ENCODE measurements around the gene UNC80.

UNC80 gene

DNA sequence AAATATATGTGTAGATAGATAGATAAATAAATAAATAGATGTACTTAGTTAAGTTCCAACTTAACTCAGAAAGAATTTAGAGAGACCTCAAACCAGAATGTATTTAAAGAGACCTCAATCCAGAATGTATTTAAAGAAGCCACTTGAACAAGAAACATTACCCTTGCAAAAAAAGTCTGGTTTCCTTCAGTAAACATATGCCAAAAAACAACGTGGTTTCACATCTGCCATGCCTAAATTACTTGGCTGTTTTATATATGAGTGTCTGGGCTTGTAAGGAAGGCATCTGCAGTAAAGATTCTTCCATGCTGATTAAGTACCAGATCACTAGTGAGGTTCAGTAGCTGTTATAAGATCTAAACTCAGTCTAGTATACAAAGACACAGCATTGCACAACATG lies 201.7 kb downstream of the UNC80 start:
- DNase-seq = no peak

DNA sequence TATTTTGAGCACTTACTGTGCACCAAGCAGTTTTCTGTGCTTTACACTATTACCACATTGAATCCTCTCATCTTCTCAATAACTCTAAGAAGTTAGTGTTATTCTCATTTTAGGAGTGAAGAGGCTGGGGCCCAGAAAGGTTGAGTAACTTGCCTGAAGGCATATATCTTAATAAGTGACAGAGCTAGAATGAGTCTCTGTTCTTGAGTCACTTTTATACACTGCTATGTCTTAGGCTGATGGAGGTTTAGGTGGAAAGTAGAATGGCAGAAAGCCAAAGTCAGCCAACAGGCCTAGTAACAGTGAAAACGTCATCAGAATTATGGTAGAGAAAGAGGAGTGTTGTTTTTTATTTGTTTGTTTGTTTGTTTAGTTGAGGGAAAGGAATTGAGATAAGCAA lies 202.9 kb downstream of the UNC80 start:
- DNase-seq = no peak

- DNase-seq = no peak
These were observed 205.2 kb downstream of the UNC80 start for GRCh38 chr2:209976698-209977385.

GRCh38 chr2:209977386-209978239 lies 206.0 kb downstream of the UNC80 start:
- no peak for DNase-seq

DNA sequence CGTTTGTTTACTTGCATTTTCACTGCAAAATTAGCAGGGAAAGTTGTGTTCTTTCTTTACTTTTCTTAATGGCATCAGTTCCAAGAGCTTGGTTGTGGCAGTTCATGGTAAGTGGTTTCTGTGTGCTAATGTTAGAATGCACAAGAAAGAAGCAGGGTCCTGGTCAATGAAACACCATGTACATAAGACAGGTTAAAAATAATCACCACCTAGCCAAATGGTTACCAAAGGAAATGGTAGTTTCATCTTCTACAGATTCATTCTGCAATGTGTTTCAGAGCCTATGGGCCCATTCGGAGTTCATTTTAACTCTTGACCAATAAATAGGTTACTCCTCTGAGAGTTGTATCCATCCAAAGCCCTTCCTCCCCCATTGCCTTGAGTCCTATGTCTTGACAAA lies 212.7 kb downstream of the UNC80 start:
- DNase-seq = no peak

- DNase-seq = no peak
These were observed 214.2 kb downstream of the UNC80 start for GRCh38 chr2:209985874-209986273.

- DNase-seq = no peak
These were observed 214.8 kb downstream of the UNC80 start for GRCh38 chr2:209986415-209986814.

- no peak for DNase-seq
These were observed 216.4 kb downstream of the UNC80 start for GRCh38 chr2:209988010-209988409.

DNA sequence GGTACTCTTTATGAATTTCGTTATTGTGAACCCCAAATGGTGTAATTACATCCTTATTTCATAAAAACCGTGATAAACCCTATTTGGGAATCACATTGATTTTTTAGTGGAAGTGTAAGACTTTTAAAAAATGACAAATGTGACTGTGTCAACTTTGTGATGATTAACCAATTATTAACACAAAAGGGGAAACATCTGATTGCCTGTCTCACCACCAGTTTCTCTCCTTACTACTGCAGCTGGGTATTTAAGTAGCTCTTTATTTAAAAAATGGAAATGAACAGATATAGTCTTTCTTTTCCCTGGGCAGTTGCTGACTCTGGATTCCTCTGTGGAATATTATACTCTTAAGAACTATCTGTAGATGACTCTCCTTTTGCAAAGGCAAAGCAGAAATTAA lies 219.2 kb downstream of the UNC80 start:
- no peak for DNase-seq

GRCh38 chr2:209993968-209994367 lies 222.3 kb downstream of the UNC80 start:
- DNase-seq = no peak

DNA sequence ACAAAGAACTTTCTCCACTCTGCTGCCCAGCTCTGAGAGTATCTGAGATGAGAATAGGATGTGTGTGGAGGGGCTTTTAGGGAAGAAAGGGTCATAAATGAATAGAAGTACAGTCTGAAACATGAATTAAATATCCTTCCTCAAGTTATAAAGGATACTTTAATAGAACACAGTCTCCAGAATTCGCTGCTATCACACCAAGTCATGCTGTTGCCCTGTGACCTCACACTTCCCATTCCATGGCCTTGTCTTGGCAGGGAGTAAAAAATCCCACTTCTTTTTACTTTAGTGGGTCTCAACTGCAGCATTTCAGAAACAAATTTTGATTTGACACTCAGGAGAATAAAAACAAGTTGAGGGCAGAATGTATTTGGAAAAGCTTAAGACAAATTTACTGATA lies 227.0 kb downstream of the UNC80 start:
- DNase-seq = no peak

GRCh38 chr2:210000464-210001324 lies 229.1 kb downstream of the UNC80 start:
- DNase-seq = no peak

DNA sequence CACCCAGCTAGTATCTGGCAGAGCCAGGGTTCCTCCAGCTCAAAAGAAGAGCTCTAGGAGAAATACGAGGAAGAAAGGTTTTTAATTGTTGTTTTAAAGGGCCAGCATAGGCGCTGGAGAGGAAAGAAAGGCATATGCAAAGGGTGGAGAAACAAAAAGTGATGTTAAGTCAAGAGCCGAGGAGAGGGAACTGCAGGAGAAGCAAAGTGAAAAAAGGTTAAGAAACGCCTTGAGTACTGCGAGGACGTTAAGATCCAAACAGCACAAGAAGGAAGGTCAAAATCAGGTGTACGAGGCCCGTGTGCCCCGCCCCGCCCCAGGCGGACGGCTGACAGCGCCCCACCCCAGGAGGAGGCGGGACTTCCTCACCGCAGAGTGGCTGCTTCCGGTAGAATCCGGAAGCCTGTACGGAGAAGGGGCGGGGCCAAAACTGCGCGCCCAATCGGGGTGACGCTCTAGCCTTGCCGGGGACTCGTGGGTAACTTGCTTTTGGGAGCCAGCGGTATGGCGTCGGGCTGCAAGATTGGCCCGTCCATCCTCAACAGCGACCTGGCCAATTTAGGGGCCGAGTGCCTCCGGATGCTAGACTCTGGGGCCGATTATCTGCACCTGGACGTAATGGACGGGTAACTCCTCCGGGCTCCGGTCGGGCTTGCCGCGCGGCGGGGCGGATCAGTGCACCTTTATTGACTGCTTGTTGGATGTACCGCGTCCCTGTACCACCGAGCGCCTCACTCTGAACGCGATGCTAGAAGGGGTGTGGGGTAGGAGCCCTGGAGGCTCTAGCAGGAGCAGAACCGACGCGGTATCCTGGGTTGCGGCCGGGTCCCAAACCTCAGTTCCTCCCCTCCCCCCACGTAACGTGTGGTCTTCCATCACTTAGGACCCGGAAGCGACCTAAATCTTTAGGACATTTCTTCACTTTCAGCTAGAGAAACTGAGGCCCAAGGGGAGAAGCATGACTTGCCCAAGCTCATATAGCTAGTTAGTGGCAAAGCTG lies 230.8 kb downstream of the UNC80 start, which contains the start of gene RPE:
Gene RPE, plus strand, starts transcription at position 481 of the 1,000 bp plus-strand sequence. Its CDS starts 24 bp downstream, at position 505.
- DNase-seq = peak; percentile 97

GRCh38 chr2:210003359-210003758 lies 231.7 kb downstream of the UNC80 start:
- DNase-seq = no peak

DNA sequence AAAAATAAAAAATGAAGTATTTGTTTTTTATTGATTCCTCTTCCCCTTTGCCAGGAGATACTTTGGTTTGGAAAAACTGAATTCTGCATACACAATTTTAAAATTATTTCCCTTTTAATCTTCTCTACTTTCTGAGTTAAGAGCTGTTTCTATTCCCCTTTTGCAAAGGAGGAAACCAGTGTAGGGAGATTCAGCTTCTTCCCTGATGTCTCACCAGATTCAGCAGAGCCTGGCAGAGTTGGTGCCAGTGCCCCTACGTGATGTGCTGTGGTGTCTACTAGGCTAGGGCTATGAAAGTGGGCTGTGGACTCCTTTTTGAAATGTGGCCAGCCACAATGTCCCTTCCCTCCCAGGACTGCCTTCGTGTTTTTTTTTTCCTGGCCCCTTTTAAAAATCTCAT lies 233.2 kb downstream of the UNC80 start:
- no peak for DNase-seq

DNA sequence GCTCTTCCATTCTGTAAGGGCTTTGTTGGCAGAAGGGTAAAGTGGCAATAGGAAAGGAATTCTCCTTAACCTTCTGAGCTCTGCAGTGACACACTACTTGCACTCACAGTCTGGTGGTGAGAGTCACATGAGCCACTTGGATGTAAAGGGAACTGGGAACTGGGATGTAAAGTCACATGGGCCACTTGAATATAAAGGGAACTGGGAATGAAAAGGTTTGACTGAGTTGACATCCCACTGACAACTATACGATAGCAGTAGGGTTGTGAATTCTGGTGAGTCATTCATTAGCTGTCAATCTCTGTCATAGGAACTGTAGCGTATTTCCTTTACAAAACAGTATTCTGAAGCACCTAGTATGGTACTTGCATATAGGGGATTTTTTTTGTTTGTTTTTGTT lies 236.3 kb downstream of the UNC80 start:
- no peak for DNase-seq

GRCh38 chr2:210009126-210009525 lies 237.5 kb downstream of the UNC80 start:
- no peak for DNase-seq

GRCh38 chr2:210009896-210010295 lies 238.3 kb downstream of the UNC80 start:
- no peak for DNase-seq

GRCh38 chr2:210020138-210020537 lies 248.5 kb downstream of the UNC80 start:
- DNase-seq = no peak

GRCh38 chr2:210022824-210023223 lies 251.2 kb downstream of the UNC80 start:
- DNase-seq = no peak

DNA sequence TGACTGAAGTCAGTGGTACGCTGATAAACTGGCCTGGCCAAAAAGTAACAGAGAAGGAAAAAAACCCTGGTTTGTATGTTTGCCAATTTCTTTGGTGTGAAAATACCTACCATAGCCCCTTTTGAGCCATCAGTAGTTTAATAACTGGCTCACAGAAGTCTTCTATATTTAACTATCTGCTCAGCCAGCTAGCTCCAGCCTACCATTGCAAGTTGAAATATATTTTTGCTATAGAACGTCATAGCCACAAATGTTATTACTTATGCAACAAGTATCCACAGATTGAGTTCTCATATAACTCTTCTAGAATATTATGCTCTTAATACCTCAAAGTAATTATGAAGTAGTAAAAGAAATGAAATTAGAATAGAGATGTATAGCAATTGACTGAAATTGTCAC lies 256.0 kb downstream of the UNC80 start:
- DNase-seq = no peak

DNA sequence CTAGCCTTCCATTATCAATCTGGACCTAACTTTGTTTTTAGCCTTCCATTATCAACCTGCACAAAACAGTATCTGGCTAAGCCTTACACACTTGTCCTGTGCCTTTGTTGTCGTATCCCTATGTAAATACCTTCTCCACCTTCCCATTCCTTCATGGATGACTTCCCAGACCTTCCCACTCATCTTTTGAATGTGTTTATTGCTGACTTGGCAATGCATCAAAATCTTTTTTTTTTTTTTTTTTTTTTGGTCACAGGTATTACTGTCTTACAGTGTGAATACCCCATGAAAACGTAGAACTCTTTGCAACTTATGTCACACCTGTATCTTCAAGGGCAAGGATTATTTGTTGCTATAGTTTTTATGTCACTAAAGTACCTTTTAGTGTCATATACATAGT lies 256.5 kb downstream of the UNC80 start:
- no peak for DNase-seq

Measured in T-helper 9 cell (primary cell).